Activated CD4-positive, alpha-beta T cell treated with anti-CD3 and anti-CD28 coated beads, Interleukin-10, Interleukin-2, amounts not matched to agents 100 ng/mL and 50 ng/mL, durations not matched to agents 16 hours and 8 hours (primary cell): ENCODE data around the gene BABAM2.
"Not testable (repeated sequence)": the region's sequence is repeated elsewhere in the genome, so short reads cannot be mapped to it uniquely, and the experiment has no call there.

Experiments used
- DNase-seq: peaks from one replicate; pipeline ENCODE4 v3.0.0-alpha.2; 2020

The BABAM2 gene

DNA sequence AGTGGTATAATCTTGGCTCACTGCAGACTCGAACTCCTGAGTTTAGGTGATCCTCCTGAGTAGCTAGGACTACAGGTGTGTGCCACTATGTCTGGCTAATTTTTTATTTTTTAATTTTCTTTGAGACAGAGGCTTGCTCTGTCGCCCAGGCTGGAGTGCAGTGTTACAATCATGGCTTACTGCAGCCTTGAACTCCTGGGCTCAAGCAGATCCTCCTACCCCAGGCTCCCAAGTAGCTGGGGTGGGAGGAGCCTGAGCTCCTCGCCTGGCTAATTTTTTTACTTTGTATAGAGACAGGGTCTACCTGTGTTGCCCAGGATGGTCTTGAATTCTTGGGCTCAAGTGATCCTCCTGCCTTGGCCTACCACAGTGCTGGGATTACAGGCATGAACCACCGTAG is 62.5 kb downstream of the BABAM2 start:
- no peak for DNase-seq

DNA sequence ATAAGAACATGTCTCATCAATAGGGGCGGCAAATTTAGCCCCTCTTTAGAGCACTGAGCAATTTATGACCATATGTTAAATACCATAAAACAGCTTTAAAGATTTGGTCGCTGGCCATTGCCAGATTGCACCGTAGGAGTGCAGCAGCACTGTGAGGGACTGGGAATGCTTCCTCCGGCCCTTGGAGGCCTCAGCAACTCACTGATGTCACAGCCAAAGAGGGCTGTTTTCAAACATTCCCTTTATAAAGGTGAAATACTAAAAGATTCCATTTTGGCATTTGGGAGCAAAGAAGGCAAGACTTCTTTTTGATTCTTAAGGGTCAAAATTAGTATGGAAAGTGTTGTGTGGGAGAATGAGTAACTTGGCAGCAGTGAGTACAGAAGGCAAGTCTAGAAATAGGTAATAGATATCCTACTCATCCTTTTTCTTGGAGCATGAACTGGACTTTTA is 63.7 kb downstream of the BABAM2 start:
- DNase-seq = peak; percentile 20

DNA sequence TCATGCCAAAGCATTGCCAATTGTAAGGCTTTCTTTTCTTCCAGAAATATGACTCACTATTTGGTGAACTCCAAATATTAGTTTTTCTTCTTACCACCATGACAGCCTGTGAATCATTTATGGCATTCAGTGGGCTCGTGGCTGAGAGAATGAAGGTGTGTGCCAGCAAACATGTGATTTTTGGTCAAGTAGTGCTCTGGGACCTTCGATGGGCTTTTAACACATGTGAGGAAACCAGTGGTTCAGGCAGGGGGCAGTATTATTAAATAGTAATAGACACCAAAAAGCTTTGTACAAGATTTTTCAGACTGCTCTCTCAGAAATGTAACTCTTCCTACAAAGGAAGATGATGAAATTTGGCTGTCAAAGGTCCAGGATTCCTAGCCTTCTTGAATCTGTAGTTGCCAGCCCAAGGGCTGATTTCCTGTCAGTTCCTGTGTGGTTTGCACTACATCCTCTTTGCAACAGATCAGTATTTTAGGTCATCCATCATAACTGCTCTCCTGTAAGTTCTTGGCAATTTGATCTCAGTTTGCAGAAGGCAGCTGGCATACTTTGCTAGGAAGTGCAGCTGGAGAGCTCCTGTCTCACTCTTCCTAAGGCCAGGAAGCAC is 64.3 kb downstream of the BABAM2 start:
- peak; percentile 91 for DNase-seq

DNA sequence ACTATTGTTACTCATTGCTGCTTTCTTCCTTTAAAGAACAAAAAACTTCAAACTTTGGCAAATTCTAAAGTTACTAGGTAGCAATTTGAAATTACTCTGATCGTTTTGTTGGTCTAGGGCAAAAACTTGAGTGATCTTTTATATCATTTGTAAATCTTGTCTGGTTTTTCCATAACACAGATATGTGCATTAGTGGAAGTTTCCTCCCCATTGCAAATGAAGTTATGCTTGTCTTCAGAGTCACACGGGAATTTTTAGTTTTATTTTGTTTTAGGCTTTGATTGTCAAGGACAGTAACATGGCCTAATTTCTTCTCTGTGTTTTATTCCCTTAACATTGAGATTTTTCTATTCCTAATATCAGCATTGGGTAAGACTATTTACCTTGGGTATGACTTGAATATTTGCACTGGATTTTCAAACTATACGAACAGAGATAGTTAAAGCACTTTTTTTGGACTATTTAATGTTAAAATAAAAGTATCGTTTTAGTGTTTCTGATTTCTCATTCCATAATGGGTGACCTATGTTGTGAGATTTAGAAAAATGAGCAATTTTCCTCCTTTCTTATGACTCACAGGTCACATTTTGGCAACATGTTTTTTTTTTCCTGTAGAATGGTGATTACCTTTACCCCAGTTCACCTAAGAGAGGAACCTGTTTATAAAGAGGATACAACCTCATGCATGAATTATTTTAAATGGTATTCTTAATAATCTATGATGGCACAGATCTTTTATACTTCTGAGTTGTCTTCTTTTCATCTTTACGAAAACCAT is 65.0 kb downstream of the BABAM2 start:
- DNase-seq = peak; percentile 48

DNA sequence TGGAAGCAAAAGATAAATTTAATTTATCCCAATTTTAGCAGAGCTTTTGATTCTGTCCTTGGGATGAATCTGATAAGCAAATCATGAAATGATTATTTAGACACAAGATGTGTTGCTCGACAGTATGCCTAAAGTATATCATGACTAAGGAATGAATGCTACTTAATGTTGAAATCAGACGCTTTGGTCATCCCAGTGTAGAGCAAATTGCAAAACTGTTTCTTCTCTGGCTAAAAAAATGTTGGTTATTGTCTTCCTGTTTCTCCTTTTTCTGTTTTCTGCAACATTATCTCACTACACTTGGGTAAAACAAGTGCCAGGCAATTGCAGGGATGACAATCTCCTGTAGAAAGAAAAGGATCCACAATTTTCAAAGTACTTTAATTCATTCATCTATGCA is 66.4 kb downstream of the BABAM2 start:
- no peak for DNase-seq

DNA sequence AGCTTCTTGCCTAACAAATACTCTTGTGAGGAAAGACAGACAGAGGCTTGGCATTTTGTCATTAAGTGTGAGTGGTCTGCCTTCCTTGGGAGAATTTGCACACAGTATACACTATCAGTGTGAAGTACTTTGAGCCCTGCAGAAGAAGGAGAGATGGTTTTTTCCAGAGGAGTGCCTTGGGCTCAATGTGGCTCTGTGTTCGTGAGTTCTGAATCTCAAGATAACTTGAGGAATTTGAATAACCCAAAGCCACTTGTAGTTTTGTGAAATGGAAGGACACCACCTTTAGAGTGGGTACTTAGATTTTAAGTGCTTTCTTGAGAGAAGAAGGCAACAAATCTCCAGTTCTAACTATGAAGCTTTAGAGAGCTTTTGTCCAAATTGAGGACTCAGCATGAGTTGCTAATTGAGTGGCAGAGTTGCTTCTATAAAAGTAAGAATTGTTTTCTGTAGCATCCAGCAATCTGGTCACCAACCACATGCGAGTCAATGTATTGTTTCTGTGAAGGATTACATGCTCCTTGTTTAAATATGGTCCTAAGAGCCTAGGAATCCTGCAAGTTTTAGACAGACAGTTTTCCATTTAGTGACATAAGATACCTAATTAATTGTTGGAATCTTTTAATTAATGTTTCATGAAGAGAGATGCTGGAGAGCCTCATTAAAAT is 68.3 kb downstream of the BABAM2 start:
- peak; percentile 53 for DNase-seq

DNA sequence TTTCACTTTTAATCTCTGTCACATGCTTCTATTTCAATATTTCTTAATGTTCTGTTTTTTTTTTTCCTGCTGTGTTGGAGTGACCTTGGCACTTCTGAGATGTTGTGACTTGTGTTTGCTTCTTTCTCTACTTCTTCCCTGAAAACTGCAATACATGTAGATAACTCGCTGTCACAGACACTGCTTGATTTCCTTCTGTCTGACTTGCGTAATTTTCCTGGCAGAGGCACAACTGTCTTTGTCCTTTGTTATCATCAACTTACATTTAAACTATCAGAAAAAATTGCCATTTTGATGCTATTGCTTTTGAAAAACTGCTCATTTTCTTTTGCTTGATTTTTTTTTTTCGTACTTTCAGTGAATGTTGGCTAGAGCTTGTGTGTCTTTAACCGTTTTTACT is 69.0 kb downstream of the BABAM2 start:
- DNase-seq = peak; percentile 44

DNA sequence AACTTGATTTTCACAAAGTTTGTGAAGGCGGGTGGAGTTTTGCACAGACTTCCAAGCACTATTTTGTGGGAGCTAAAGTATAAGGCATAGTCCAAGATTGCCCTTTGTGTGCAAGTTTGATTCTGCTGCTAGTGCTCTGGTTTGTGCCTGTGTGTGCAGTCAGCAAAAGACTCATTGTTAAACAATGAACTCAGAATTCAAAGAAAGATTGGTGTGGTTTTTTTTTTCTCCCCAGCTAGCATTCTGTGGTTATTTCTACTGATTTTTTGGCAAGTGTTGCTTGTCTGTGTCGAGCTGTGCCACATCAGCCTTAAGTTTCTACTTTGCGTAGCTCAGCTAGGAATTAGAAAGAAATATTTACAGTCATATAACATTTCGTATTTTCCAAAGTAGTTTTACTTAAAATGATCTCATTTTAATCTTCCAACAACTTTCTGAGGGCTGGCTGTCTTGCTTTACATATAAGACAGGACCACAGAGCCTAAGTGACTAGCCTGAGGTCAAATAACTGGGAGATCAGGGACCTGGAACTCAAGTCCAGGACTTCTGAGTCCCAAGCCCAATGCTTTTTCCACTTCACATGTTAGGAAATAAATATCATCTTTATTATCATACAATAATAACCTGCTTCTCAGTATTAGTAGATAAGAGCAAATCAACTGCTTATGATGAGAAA is 69.8 kb downstream of the BABAM2 start:
- DNase-seq = peak; percentile 73

DNA sequence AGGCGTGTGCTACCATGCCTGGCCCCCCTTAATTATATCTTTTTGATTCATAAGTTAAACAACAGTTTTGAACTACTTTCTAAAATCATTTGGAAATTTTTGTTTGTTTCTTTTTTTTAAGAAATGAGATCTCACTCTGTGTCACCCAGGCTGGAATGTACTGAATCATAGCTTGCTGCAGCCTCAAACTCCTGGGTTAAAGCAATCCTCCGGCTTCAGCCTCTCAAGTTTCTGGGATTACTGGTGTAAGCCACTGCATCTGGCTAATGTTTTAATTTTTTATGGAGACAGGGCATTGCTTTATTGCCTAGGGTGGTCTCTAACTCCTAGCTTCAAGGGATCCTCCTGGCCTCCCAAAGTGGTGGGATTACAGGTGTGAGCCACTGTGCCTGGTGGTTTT is 71.5 kb downstream of the BABAM2 start:
- DNase-seq = no peak

DNA sequence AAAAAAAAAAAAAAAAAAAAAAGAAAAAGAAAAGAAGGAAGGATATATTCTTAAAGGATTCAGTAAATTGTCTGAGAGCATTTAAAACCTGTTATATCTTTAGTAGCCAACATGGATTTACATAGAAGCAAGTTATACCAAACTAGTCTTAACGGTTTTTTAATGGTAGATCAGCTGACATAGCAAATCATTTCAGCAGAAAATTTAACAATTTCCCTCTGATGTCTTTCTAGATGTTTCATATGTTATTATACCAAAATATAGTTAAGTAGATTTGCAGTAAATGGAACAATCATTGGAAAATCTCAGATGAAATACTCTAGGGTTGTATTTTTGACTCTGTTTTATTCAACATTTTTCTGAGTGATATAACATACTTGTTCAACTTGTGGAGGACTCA is 72.9 kb downstream of the BABAM2 start:
- no peak for DNase-seq

DNA sequence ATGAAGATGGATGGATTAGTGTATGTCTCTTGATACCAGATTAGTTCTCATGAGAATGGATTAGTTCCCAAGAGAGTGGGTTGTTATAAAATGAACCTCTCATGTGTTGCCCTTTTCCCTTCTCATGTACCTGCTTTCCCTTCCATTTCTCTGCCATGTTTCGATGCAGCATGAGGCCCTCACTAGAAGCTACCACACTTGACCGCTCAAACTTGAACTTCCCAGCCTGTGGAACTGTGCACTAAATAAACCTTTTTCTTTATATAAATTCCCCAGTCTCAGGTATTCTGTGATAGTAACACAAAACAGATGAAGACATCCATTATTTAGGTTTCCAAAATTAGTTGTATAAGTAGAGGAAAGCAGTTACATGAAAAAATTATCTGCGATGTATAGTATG is 73.5 kb downstream of the BABAM2 start:
- DNase-seq = no peak

DNA sequence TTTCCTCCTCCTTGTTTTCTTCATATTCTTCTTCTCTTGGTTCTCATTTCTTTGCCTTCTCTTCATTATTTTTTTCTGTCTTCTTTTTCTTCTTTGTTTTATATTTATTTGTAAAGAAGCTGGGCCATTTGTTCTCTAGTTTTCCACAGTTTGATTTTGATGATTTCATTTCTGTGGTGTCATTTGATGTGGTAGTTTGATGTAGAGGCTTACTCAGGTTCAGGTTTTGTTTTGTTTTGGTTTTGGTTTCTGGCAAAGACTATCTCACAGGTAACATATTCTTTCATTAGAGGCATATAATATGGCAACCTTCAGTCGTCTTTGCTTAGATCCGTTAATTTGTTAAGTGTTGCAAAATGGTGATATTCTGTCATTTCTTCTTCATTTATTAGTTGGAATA is 75.3 kb downstream of the BABAM2 start:
- DNase-seq = peak; percentile 57

DNA sequence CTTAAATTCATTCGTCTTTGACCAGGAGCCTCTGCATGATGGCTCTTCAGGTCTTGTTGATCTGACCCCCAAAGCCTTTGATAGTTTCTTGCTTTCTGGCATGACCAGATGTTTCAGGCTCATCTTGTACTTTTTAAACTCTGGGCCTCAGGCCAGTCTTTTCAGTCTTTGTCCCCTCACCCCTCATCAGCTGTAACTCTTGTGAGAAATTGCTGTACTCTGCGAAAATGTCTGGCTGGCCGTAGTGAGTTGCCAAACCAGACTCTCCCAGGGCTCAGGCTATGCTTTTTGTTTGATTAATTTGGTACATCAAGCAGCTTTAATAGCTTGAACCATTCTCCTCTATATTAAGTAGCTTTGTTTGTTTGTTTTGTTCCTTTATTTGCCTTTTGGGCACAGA is 75.9 kb downstream of the BABAM2 start:
- DNase-seq = no peak

DNA sequence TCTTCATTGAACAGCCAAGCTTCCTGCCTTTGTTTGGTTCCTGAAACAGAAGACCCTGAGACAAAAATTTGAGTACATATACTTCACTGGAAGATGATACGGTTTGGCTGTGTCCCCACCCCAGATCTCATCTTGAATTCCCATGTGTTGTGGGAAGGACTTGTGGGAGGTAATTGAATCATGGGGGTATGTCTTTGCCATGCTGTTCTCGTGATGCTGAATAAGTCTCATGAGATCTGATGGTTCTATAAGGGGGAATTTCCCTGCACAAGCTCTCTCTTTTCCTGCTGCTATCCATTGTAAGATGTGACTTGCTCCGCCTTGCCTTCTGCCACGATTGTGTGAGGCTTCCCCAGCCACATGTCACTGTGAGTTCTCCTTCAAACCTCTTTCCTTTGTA is 76.5 kb downstream of the BABAM2 start:
- no peak for DNase-seq

DNA sequence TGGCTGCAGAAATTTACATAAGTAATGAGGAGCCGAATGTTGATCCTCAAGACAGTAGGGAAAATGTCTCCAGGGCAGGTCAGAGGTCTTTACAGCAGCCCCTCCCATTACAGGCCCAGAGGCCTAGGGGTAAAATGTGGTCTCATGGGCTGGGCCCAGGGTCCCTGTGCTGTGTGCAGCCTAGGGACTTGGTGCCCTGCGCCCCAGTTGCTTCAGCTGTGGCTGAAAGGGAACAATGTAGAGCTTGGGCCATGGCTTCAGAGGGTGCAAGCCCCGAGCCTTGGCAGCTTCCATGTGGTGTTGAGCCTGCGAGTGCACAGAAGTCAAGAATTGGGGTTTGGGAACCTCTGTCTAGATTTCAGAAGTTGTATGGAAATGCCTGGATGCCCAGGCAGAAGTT is 77.5 kb downstream of the BABAM2 start:
- DNase-seq = not testable (repeated sequence)

DNA sequence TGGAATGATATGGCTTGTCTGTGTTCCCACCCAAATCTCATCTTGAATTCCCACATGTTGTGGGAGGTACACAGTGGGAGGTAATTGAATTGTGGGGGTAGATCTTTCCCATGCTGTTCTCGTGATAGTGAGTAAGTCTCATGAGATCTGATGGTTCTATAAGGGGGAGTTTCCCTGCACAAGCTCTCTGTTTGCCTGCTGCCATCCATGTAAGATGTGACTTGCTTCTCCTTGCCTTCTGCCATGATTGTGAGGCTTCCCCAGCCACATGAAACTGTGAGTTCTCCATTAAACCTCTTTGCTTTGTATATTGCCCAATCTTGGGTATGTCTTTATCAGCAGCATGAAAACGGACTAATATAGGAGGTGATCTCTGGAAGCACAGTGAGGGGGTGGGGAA is 78.4 kb downstream of the BABAM2 start:
- DNase-seq = not testable (repeated sequence)

DNA sequence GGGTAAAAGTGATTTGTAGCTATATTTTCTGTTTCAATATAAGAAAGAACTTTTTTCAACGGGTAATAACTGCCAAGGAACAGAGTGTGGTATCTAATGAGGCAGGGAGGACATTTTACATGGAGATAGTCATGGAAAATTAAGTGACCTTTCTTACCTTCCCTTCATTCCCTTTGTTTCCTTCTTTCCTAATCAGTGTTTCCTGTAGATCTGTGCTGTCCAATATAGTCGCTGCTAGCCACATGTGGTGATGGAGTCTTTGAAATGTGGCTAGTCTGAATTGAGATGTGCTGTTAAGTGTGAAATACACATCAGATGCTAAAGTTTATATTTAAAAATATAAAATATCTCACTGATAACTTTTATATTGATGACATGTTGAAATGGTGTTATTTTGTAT is 81.8 kb downstream of the BABAM2 start:
- DNase-seq = no peak

DNA sequence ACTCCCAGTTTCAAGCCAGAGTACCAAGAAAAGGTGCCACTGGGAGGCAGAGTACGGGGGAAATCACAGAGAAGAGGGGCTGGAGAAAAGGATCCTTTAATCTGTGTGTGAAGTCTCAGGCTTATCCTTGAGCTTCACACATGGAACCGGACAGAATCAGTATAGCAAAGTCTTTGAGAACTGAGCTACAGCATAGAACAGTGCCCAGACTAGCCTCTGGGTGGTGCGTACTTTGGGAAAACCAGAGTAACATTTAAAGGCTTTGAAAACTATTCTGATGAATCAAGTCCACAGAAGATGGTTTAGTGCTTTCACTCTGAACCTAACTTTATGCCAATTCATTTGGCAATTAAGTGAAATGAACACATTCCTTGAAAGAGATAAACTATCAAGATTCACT is 83.1 kb downstream of the BABAM2 start:
- DNase-seq = no peak

DNA sequence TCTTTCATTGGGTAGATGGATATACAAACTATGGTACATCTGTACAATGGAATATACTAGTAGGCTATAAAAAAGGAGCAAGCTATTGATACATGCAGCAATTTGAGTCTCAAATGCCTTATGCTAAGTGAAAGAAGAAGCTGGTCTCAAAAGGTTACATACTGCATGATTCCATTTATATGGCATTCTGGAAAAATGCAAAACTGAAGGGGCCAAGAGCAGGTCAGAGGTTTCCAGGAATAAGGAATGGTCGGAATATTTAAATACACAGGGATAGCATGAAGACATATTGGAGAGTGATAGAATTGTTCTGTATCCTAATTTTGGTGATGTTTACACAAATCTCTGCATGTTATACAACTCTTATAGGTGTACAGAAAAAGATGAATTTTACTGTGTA is 85.8 kb downstream of the BABAM2 start:
- no peak for DNase-seq

DNA sequence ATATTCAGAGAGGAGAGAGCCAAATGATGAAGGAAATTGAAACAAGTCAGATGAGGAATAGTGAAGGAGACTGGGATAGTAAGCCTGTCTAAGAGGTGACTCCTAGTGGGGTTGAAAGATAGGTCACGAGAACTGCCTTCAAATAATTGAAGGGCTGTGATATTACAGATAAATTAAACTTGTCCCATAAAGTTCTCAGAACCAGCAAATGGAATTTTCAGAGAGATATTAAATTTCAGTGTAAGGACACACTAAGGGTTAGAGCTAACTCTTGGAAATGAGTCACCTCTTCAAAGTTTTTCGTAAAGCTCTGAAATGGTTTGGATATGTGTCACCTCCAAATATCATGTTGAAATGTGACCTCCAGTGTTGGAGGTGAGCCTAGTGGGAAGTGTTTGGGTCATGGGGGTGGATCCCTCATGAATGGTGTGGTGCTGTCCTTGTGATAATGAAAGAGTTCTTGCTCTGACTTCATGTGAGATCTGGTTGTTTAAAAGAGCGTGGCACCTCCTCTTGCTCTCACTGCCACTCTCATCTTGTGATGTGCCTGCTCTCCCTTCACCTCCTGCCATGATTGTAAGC is 87.3 kb downstream of the BABAM2 start:
- DNase-seq = peak; percentile 83

DNA sequence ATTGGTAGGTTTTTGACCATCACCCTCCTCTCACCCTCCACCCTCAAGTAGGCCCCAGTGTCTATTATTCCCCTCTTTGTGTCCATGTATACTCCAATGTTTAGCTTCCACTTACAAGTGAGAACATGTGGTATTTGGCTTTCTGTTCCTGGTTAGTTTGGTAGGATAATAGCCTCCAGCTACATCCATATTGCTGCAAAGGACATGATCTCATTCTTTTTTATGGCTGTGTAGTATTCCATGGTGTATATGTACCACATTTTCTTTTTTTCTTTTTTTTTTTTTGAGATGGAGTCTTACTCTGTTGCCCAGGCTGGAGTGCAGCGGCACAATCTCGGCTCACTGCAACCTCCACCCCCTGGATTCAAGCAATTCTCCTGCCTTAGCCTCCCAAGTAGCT is 88.2 kb downstream of the BABAM2 start:
- not testable (repeated sequence) for DNase-seq

DNA sequence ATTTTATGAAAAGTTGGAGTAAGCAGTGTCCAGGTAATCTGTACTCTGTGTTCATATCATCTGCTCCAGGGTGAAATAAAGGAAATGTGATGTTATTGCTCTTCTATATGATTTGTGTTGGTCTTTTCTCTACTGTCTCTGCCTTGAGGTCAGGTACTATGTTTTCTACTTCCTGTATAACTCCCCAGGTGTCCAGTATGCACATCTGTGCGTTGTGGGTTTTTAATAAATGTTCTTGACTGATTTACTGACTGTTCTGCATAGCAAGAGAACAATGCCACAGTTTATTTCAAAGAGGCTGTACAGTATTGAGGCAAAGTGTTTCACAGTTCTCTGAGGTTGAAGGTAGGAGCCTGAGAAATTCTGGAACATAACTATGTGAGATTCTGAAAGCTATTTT is 89.7 kb downstream of the BABAM2 start:
- no peak for DNase-seq

DNA sequence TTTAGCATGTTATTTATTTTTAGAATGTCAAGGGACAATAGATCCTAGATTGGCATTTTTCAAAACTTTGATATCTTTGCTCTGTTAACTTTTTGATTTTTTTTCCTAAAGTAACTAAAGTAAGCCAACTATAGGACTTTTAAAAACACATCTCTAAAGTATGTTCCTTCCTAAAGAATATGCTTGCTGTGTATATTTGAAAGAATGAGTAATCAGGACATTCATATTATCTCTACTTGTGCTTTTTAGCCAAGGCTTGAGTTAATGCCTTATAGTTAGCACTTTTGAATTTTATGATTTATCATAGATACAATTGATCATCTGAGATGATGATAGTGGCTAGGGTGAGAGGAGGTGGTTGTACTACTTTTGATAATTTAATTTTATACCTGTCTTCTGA is 93.6 kb downstream of the BABAM2 start:
- DNase-seq = no peak
